Brain pericyte (primary cell): Measurements from ENCODE around the gene HOXD1.

Experiments used
- DNase-seq: peaks from one replicate; pipeline ENCODE4 v3.0.0-alpha.2; 2012; ENCODE audit warnings: low read depth, low spot score

HOXD1 gene

GRCh38 chr2:176184749-176185148, 3.7 kb upstream of the HOXD1 start:
- DNase-seq: no peak

DNA sequence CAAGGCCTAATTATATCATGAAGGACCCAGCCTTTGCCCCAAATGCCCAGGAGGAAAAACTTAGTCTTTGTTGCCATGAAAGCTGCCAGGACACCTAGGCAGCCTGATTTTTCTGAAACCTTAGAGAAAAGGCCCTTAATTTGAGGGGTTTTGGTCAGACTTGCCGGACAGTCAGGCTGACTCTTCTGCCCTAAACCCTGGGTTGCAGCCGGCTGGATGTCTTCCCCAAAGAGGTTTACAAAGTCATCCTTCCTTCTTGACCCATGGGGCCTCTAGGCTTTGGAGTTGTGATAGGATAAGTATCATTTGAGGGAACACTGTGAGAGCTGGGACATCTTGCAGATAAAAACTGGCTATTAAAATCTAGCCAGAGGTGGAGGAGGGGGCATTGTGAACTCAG, 2.4 kb upstream of the HOXD1 start:
- DNase-seq: no peak

- DNase-seq: no peak
These were observed 1.1 kb upstream of the HOXD1 start for GRCh38 chr2:176187200-176187898.

DNA sequence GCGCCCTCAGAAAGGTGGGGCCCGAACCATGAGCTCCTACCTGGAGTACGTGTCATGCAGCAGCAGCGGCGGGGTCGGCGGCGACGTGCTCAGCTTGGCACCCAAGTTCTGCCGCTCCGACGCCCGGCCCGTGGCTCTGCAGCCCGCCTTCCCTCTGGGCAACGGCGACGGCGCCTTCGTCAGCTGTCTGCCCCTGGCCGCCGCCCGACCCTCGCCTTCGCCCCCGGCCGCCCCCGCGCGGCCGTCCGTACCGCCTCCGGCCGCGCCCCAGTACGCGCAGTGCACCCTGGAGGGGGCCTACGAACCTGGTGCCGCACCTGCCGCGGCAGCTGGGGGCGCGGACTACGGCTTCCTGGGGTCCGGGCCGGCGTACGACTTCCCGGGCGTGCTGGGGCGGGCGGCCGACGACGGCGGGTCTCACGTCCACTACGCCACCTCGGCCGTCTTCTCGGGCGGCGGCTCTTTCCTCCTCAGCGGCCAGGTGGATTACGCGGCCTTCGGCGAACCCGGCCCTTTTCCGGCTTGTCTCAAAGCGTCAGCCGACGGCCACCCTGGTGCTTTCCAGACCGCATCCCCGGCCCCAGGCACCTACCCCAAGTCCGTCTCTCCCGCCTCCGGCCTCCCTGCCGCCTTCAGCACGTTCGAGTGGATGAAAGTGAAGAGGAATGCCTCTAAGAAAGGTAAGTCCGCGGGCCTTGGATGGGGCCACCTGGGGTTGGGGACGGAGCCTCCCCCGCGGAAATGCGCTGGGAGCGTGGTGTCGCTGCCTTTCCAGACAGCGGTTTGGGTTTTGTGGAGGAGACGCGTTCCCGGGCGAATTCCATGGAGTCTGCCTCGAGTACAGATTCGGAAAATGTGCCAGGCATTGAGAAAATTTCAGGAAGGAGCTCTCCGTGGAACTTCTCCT, 559 bp downstream of the HOXD1 start:
- no peak for DNase-seq

DNA sequence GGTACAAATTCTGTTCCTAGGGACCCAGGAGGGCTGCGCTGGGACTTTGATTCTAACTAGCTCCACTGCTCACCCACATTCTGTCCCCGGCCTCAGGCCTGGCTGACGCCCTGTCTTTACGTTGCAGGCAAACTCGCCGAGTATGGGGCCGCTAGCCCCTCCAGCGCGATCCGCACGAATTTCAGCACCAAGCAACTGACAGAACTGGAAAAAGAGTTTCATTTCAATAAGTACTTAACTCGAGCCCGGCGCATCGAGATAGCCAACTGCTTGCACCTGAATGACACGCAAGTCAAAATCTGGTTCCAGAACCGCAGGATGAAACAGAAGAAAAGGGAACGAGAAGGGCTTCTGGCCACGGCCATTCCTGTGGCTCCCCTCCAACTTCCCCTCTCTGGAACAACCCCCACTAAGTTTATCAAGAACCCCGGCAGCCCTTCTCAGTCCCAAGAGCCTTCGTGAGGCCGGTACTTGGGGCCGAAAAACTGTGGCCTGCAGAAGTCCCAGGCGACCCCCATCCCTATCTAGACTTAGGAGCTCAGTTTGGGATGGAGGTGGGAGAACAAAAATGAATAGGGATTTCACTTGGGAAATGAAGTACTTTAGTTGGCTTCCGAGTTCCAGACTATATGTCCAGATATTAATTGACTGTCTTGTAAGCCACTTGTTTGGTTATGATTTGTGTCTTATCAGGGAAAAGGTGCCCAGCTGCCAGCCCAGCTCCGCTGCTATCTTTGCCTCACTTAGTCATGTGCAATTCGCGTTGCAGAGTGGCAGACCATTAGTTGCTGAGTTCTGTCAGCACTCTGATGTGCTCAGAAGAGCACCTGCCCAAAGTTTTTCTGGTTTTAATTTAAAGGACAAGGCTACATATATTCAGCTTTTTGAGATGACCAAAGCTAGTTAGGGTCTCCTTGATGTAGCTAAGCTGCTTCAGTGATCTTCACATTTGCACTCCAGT, 1.5 kb downstream of the HOXD1 start:
- no peak for DNase-seq

DNA sequence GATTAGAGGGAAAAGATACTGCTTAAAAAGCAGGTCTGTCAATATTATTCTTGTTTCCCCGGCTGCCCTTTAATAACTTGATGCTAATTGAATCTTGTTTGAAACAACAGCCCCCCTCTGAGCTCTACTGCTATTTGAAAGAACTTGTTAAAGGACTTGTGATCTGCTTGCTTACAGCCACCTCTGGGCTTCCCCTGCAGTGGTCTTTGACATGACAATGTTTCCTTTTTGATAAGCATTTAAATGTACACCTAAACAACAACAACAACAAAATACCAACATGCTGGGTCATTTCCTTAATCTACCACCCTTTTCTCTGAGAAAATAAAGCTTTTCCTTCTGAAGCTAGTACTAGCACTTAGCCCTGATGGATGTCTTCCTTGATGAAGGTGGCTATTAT, 3.9 kb downstream of the HOXD1 start:
- no peak for DNase-seq

DNA sequence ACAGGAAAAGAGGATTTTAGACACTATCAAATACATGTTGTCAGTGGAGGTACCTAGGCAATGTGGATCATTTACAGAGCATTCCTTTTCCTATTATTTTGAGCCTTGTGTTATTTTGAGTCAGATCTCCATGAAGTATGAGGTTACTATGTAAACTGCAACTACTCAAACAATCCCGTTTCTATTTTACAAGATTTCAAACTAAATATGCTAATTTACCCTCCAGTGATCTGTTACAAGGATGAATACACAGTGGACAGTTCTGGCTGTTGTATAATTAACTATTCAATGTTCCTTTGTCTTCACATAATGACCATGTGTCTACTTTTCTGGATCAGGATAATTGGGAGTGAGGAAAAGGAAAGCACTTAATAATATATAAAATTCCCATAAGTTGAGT, 4.6 kb downstream of the HOXD1 start:
- no peak for DNase-seq

DNA sequence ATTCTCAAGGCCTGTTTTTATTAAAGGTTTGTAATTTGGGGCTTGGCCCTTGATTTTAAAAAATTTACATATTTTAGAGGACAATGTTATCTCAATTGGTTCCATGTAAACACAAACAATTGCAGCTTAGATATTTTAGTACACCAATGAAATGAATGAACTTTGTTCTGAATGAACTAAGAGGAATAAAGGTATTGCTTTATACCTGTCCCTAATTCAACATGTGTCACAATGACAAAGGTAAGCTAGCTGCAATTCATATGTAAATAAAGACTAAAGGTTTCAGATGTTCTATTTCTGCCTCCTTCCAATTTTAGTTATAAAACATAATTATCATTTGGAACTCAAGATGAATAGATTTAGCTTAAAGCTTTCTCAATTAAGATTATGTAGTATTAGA, 11.4 kb downstream of the HOXD1 start:
- no peak for DNase-seq

DNA sequence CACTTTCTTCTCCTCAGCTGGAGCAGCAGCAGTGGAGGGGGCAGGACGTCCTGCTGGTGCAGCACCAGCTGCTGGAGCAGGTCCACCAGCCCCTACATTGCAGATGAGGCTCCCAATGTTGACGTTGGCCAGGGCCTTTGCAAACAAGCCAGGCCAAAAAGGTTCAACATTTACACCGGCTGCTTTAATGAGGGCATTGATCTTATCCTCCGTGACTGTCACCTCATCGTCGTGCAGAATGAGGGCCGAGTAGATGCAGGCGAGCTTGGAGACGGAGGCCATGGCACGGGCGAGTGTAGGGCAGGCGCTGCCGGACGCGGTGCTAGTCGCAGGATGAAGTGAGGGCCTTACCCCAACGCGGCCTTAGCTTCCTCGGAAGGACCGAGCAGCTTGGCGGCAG, 12.5 kb downstream of the HOXD1 start:
- DNase-seq: no peak

DNA sequence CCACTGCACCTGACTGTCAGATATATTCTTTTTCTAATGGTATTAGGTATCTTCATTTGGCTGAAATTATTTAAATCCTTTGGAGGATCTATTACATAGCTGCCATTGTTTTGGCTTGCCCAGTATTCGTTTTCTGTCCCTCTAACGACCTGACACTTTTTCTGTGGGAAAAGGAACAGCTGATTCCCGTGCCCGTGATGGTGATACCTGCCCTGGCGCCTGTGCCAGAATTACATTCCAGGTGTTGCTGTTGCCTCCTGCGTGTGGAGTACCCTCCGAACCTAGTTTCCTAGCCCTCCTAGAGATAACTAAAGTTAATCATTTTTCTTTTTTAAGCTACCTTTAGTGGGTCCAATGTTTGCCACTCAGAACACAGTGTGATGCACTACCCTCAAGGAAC, 14.0 kb downstream of the HOXD1 start:
- DNase-seq: no peak

DNA sequence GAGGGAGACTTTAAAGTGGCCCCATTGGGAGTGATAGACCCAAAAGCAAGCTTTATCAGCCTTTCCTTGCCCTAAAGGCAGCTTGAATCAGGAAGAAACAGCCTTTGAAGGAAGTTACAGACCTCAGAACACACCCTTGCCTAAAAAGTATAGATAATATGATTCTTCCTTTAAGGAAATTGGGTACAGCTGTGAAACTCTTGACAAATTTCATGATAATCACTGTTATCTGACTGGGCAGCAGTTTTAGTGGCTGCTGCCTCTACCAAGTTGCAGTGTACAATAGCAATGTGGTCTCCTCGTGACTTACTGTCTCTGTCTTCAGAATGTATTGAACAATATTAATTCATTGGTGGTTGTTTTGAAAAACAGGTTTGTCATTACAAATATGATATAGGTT, 16.7 kb downstream of the HOXD1 start:
- DNase-seq: no peak

- no peak for DNase-seq
These were observed 17.7 kb downstream of the HOXD1 start for GRCh38 chr2:176206136-176206535.

GRCh38 chr2:176206682-176207081, 18.2 kb downstream of the HOXD1 start:
- no peak for DNase-seq

- DNase-seq: no peak
These were observed 22.6 kb downstream of the HOXD1 start for GRCh38 chr2:176211110-176211509.

GRCh38 chr2:176212276-176212675, 23.8 kb downstream of the HOXD1 start:
- DNase-seq: no peak

DNA sequence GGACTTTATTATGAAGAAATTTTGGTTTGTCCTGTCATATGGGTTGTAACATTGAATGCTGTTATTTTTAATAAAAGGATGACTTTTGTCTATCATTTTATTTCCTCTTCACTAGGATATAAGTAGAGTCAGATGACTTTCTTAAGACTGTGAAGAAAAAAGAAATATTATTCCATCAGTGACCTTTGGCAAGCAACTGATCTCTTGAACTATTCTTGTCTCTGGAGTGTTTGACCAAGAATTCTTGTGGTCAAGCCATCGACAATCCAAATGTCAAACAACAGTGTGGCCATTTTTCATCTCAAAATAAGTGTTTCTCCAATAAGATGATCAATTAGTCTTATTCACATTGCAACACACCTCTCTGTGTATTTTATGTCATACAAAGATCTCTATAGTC, 24.9 kb downstream of the HOXD1 start:
- DNase-seq: no peak

DNA sequence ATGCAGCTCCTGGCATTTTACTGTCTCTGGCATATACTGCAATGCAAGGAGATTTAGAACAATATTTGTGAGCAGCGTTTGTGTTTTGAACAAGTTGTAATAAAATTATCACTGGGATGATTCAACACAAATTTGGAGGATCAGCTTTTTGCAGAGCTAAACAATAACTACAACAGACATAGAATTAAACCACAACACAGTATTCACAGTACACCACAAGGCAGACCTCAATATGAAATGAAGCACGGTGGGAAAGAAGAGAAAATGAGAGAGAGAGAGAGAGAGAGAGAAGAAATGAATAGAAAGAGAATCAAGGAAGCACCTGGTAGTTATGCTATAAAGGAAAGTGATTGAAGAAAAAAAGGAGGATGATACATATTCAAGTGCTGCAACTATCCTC, 39.4 kb downstream of the HOXD1 start:
- DNase-seq: no peak

GRCh38 chr2:176234156-176234555, 45.7 kb downstream of the HOXD1 start:
- no peak for DNase-seq

DNA sequence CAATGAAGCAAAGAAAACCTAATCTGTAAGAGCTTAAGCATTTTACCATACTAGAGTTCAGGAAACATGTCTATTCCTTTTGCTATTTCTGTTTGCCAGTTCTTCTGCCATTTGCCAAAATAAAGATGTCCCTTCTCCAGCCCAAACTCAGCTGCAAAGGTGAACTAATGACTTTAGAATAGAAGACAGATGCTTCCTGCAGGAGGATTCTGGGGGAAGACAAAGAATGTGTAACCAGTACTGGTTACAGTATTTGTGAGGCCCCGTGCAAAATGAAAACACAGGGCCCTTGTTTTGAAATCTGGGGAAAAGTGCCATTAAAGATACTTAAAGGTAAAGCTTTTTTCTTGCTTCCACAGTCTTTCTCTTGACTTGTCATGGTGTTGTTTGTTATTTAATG, 46.5 kb downstream of the HOXD1 start:
- DNase-seq: no peak

DNA sequence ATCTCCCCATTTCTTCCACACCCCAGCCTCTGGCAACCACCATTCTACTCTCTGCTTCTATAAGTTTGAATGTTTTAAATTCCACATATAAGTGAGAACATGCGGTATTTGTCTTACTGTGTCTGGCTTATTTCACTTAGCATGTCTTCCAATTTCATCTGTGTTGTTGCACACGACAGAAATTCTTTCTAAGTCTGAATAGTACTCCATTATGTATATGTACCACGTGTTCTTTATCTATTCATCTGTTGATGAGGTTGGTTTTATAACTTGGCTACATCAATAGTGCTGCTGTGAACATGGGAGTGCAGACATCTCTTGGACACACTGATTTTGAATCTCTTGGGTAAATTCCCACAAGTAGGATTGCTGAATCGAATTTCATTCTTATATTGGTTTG, 49.0 kb downstream of the HOXD1 start:
- DNase-seq: no peak

- DNase-seq: no peak
These were observed 50.6 kb downstream of the HOXD1 start for GRCh38 chr2:176239031-176239430.

GRCh38 chr2:176240301-176240700, 51.8 kb downstream of the HOXD1 start:
- DNase-seq: no peak
